HCT116 (cell line): ENCODE measurements around the gene CDH4.

ENCODE experiments used
- EZH2phosphoT487 ChIP-seq: fragments of 200-600 bp; IDR thresholded peaks from 2 replicates; pipeline ENCODE4 v1.6.1; 2018; ENCODE audit warnings: antibody characterized with exemption, borderline replicate concordance
- TF ChIP-seq, protein P1 (sequence below), 3 experiments: fragments of 200-600 bp in 1 of 3; sonication (generic) in 1 of 3; IDR thresholded peaks in 2 of 3; conservative IDR thresholded peaks in 1 of 3; 2 replicates each; pipeline ENCODE4 v1.5.1; 2012 to 2017; ENCODE audit warnings: low read depth in 2 of 3, low read length in 2 of 3, antibody characterized with exemption in 1 of 3, borderline replicate concordance in 1 of 3, control low read depth in 1 of 3, mild to moderate bottlenecking in 1 of 3, mixed read lengths in 1 of 3, mixed run types in 1 of 3, moderate library complexity in 1 of 3; ENCODE audit not compliant: insufficient read depth in 1 of 3

- no peak for TF ChIP-seq EZH2phosphoT487
- TF ChIP-seq, protein P1, sequence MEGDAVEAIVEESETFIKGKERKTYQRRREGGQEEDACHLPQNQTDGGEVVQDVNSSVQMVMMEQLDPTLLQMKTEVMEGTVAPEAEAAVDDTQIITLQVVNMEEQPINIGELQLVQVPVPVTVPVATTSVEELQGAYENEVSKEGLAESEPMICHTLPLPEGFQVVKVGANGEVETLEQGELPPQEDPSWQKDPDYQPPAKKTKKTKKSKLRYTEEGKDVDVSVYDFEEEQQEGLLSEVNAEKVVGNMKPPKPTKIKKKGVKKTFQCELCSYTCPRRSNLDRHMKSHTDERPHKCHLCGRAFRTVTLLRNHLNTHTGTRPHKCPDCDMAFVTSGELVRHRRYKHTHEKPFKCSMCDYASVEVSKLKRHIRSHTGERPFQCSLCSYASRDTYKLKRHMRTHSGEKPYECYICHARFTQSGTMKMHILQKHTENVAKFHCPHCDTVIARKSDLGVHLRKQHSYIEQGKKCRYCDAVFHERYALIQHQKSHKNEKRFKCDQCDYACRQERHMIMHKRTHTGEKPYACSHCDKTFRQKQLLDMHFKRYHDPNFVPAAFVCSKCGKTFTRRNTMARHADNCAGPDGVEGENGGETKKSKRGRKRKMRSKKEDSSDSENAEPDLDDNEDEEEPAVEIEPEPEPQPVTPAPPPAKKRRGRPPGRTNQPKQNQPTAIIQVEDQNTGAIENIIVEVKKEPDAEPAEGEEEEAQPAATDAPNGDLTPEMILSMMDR (IDR thresholded peaks at IDR 0.05 in 2 of 3, conservative IDR thresholded peaks at IDR 0.05 in 1 of 3; ENCODE audit: borderline replicate concordance in 1 of 3, insufficient read depth in 1 of 3, low read depth in 2 of 3, low read length in 2 of 3), result no peak
These were observed 329.7 kb downstream of the CDH4 start for GRCh38 chr20:61581825-61582188.
